Caki2 (cell line): ENCODE data around the gene HOXD1. TPM values are rescaled to one million over a fixed set of nuclear protein-coding genes. Genes with fewer than 3 reads are reported as not detected.

Experiments used
- DNase-seq: peaks from one replicate; pipeline ENCODE4 v3.0.0-alpha.2; 2015; ENCODE audit warnings: low read depth
- in situ Hi-C: cut with HindIII; loops from 2 replicates; pipeline ENCODE4 v1.10.0; 2016; ENCODE audit warnings: low sequenced_read_pairs, low pct_unique_long_range_greater_than_20kb, mixed read lengths
- total RNA-seq: library from RNA; depleted of rRNA; stranded (reverse); fragments of >200 nt; shearing (Covaris generic); gene quantifications from 2 replicates; pipeline ENCODE4 v1.2.3, GENCODE V29; 2014; ENCODE audit warnings: low replicate concordance; rRNA removed

HOXD1 gene
- total RNA-seq, 1 experiment from 2014 or later = 2.4 TPM

GRCh38 chr2:176202491-176202890 is 14.0 kb downstream of the HOXD1 start:
- in situ Hi-C loops = no loop called here
- no peak for DNase-seq

- in situ Hi-C loops = no loop called here
- no peak for DNase-seq
Measured at GRCh38 chr2:176205126-176205525, 16.7 kb downstream of the HOXD1 start.

GRCh38 chr2:176206136-176206535 is 17.7 kb downstream of the HOXD1 start:
- in situ Hi-C loops = no loop called here
- no peak for DNase-seq

- in situ Hi-C loops = no loop called here
Measured at GRCh38 chr2:176206682-176207081, 18.2 kb downstream of the HOXD1 start.

GRCh38 chr2:176211110-176211509 is 22.6 kb downstream of the HOXD1 start:
- no peak for DNase-seq
- in situ Hi-C loops = no loop called here

More at GRCh38 chr2:176206682-176207081, 18.2 kb downstream of the HOXD1 start:
- DNase-seq = no peak

- in situ Hi-C loops = no loop called here
- DNase-seq = no peak
Measured at GRCh38 chr2:176212276-176212675, 23.8 kb downstream of the HOXD1 start.

- in situ Hi-C loops = no loop called here
- no peak for DNase-seq
Measured at GRCh38 chr2:176213406-176213805, 24.9 kb downstream of the HOXD1 start.

- in situ Hi-C loops = no loop called here
- DNase-seq = no peak
Measured at GRCh38 chr2:176227874-176228273, 39.4 kb downstream of the HOXD1 start.

- DNase-seq = no peak
Measured at GRCh38 chr2:176234156-176234555, 45.7 kb downstream of the HOXD1 start.

GRCh38 chr2:176234940-176235339 is 46.5 kb downstream of the HOXD1 start:
- no peak for DNase-seq
- in situ Hi-C loops = no loop called here

More at GRCh38 chr2:176234156-176234555, 45.7 kb downstream of the HOXD1 start:
- in situ Hi-C loops = no loop called here

GRCh38 chr2:176237456-176237855 is 49.0 kb downstream of the HOXD1 start:
- no peak for DNase-seq

GRCh38 chr2:176239031-176239430 is 50.6 kb downstream of the HOXD1 start:
- in situ Hi-C loops = no loop called here

More at GRCh38 chr2:176237456-176237855, 49.0 kb downstream of the HOXD1 start:
- in situ Hi-C loops = no loop called here

GRCh38 chr2:176240301-176240700 is 51.8 kb downstream of the HOXD1 start:
- in situ Hi-C loops = no loop called here
- no peak for DNase-seq

More at GRCh38 chr2:176239031-176239430, 50.6 kb downstream of the HOXD1 start:
- no peak for DNase-seq

Other genes with a start within 250 kb of the HOXD1 start
- gene LNPK, start 186.4 kb upstream of the HOXD1 start, total RNA-seq = 7.1 and 24.1 TPM in 2 replicates
- gene EVX2, start 104.7 kb upstream of the HOXD1 start, total RNA-seq = not detected in 2 replicates
- not detected in 2 replicates for gene HOXD13, start 95.9 kb upstream of the HOXD1 start, total RNA-seq
- not detected in 2 replicates for gene HOXD12, start 88.9 kb upstream of the HOXD1 start, total RNA-seq
- 3.7 TPM in 1 of 2 replicates, not detected in the other for gene HOXD11, start 81.4 kb upstream of the HOXD1 start, total RNA-seq
- 4.3 and 8.8 TPM in 2 replicates for gene HOXD10, start 71.9 kb upstream of the HOXD1 start, total RNA-seq
- 9.5 and 13.4 TPM in 2 replicates for gene HOXD9, start 65.9 kb upstream of the HOXD1 start, total RNA-seq
- gene HOXD8, start 59.0 kb upstream of the HOXD1 start, total RNA-seq = 20.0 and 22.0 TPM in 2 replicates
- gene HOXD4, start 37.1 kb upstream of the HOXD1 start, total RNA-seq = 0.17 TPM in 1 of 2 replicates, not detected in the other
- 4.8 and 7.5 TPM in 2 replicates for gene HOXD3, start 31.4 kb upstream of the HOXD1 start, total RNA-seq
- gene MTX2, start 80.8 kb downstream of the HOXD1 start, total RNA-seq = 60.2 and 69.4 TPM in 2 replicates